GM21619 (cell line): Measurements from ENCODE around the gene ALLC.
"Not testable (repeated sequence)": the region's sequence is repeated elsewhere in the genome, so short reads cannot be mapped to it uniquely, and the experiment has no call there.

Experiments used
- ATAC-seq: cut with Tn5 transposase; IDR thresholded peaks from one replicate; pipeline ENCODE4 v1.9.1; 2021; ENCODE audit not compliant: unreplicated experiment

ALLC gene

DNA sequence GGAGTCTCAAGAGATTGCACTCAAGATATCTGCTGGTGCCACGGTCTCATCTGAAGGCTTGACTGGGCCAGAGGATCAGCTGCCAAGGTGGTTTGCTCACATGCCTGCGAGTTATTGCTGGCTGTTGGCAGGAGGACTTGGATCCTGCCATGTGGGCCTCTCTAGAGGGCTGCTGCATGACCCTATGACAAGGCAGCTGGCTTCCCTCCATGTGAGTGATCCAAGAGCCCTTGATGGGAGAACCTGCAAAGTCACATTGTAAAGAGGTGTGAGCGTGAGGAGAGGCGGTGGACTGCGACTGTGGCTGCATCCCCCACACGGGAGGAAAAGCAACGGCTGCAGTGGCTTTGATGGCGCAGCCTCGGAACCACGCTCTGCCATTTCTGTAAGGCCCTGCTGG lies 4.0 kb upstream of the ALLC start:
- no peak for ATAC-seq

GRCh38 chr2:3654531-3655225 lies 3.3 kb upstream of the ALLC start:
- ATAC-seq = no peak

DNA sequence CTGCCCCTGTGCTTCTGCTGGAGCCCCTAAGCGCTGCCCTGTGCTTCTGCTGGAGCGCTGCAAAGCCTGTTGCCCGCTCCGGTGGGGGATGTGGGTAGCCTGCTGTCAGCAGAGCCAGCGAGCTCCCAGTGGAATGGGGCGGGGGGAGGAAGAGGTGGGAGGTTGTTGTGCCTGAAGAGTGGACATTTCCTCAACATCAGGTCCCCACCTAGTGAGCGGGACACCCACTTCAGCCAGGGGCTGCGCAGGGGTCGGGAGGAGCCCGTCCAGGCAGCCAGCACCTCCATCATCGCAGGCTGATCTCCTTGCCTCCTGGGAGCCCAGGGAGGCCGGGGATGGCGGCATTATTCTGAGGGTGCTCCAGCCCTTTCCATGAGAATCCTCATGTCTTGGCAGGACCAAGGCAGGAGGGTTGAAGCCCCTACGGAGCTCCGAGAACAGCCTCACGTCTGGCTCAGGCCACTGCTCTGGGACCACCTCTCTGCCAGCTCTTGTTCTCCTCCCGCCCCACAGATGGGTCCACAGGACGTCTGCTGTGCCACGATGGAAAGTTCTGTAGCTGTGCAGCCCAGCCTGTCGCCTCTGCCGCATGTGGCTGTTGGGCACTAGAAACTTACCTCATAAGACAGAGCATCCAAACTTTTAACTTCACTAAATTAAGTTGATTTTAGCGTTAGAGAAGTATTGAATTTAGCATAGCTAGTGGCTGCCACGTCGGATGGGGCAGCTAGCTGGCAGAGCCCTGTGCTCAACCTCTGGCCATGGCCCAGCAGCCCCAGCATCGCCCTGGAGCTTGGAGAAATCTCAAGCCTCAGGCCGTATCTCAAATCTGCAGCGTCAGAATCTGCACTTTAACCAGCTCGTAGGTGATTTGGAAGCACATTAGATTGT lies 1.9 kb upstream of the ALLC start:
- no peak for ATAC-seq

DNA sequence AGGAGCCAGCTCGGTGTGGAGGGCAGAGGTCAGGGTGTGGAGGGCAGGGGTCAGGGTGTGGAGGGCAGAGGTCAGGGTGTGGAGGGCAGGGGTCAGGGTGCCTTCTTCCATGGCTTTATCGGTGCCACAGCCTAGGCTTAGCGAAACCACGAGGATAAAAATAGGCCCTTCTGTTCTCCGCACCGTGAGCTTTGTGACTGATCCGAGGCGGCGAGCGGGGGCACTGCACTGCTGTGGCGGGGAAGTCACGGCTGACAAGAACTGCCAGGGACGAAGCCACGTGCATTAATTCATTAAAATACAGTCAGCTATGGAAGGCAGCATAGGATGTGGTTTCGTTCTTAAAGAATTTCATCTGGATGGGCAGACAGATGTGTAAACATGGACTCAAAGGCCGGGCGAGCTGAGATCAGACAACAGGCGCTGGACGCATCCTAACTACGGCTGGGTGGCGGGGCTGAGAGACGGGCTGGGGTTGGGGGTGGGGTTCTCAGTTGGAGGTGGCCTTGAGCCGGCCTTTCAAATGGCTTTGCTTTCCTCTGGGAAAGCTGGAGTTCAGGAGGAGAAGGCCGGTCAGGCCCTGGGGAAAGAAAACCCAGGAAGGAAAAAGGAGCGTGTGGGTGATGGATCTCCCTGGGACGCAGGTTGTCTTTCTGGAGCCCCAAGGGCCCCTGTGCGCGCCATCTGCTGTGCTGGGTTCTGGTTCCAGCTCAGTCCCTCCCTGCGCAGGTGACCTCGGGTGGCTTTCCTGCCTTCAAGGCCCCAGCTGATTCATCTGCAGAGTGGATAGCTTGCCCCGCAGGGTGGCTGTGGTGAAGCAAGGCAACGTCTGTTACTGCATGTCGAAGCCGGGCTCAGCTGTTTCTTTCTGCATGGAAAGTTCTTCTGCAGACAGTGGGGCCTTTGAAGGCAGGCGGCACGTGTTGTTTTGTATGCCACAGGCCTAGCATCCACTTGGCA lies 958 bp upstream of the ALLC start:
- no peak for ATAC-seq

DNA sequence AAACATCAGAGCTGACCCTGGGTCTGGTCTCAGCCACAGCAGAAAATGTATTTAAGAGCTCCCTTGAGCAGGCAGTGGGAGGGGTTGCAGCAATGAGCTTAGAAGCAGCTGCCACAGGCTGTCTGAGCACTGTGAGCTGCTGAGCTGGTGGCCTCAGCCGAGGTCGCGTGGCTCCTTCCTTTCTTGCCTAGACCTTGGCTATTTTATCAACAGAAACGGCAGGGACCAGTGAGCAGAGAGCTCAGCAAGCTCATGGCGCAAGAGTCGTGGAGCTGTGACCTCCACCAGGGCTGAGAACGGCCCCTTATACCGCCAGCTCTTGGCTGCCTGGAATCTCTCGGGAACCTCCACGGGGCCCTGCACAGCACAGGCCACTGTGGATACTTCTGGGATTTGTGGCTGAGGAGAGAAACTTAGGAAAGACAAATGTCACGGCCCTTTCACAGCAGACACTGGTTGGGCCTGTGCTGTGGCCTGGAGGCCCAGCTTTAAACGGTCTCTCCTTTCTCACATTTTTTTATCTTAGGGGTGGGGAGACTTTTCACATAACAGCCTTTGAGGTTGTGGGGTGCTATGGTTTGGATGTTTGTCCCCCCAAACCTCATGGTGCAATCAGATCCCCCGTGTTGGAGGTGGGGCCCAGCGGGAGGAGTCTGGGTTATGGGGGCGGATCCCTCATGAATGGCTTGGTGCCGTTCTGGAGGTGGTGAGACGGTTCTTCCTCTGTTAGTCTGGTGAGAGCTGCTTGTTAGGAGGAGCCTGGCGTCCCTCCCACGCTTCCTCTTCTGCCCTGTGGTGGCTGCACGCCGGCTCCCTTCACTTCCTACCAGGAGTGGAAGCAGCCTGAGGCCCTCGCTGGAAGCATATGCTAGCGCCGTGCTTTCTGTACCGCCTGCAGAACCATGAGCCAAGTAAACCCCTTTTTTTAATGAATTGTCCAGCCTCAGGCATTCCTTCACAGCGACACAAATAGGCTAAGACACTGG lies 1.7 kb downstream of the ALLC start:
- no peak for ATAC-seq

DNA sequence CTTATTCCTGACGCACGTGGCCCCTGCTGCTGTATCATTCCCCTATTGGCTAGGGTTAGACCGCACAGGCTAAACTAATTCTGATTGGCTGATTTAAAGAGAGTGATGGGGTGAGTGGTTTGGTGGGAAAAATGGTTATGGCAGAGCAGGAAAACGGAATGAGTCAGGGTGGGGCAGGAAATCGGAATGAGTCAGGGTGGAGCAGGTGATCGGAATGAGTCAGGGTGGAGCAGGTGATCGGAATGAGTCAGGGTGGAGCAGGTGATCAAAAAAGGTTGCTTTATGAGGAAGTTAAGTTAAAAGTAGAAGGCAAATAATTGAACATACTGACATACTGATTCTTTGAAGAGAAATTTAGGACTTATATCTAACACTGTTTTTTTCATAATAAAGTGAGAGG lies 2.6 kb downstream of the ALLC start:
- not testable (repeated sequence) for ATAC-seq

GRCh38 chr2:3661149-3661660 lies 3.2 kb downstream of the ALLC start:
- no peak for ATAC-seq

GRCh38 chr2:3662239-3662638 lies 4.2 kb downstream of the ALLC start:
- no peak for ATAC-seq

GRCh38 chr2:3664118-3664517 lies 6.1 kb downstream of the ALLC start:
- no peak for ATAC-seq

DNA sequence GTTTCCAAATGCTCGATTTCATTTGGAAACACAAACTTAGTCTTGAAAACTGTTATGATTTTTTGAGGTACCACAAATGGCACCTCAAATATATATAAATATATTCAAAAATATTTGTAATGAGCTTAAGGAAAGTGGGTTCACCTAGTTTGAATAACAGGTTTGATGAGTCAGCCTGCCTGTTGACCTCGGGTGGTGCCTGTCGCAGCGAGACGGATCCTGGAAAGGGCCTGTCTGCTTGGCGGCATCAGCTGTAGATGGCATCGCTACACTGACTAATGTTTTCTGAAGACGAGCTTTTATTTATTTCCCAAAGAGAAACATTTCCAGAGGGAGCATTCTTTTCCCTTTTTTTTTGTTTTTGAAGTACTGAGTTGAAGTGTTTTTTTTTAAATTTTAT lies 6.9 kb downstream of the ALLC start:
- no peak for ATAC-seq

DNA sequence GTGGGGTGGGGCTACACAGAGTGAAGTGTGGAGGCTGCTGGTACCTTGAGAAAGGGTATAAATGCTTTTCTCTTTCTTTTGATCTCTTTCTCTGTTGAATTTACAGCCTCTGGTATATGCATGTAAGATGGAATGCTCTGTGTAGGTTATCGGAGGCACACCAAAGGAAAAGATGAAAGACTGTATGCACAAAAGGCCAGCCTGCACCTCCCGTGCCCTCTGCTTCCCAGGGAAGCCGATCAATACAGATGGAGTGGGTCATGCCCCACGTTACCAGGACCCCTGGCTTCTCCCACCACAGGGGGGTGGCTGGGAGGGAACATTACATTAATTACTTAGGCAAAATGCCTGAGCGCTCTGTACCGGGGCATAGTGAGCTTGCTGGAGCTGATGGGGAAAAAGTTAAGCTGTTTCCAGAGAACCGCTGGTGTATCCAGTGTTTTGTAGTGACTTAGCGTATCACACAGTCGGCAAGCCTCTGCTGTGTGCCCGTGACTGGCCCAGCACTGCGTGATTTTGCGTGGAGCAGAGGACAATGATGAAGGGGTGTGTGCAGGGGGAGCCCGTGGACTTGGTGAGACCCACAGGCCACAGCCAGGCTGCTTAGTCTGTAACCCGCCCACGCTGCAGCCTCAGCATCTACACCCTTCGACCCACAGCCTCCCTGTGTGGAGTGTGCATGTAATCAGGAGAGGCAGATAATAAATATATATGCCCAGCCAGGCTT lies 8.0 kb downstream of the ALLC start:
- no peak for ATAC-seq

DNA sequence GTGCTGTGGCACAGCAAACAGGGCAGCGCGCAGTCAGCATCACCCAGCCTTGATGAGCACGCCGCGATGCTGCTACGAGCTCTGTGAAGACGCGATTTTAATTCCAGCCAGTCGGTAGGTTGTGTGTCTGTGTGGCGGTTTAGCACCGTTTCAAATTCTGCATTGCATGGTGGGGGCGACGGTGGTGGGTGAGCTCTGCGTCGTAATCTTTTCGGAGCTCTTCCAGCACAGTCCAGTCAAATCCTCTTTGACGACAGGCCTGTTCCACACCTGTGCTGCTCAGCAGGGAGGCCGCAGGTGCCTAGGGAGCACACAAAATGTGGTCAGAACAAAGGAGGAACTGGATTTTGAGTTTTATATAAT lies 8.6 kb downstream of the ALLC start:
- ATAC-seq = no peak

- ATAC-seq = no peak
Measured at GRCh38 chr2:3667151-3667631, 9.2 kb downstream of the ALLC start.

DNA sequence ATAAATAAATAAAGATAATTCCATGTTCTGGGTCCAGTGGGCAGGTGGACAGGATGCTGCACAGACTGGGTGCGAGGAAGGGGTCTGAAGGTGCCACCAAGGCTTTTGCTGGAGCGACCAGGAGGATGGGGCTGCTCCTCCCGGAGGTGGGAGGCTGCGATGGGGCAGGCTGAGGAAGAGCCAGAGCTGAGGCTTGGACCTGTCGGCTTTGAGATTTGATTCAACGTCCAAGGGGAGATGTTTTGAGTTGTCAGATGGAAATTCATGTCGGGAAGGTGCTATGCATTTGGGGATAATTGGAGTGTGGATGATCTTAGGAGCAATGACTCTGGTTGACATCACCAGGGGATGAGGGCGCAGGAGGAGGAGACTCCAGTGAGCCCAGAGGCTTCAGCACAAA lies 11.7 kb downstream of the ALLC start:
- no peak for ATAC-seq

DNA sequence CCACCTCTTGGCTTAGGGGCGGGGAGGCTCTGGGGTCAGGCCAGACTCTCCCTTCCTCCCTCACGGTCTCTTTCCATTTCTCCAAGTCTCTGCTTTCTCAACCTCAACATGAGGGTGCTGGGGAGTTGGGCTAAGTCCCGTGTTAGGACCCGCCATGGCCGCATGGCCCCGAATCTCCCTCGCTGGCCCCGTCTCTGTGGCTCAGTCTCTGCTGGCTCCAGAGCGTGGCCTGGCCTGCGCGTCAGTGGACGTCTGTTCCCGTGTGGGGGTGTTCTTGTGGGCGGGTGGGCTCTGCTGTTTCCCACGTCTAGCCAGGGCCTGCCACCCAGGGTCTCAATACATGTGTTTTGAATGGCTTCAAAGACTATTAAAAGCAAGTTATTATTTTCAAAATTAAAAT lies 12.4 kb downstream of the ALLC start:
- no peak for ATAC-seq

DNA sequence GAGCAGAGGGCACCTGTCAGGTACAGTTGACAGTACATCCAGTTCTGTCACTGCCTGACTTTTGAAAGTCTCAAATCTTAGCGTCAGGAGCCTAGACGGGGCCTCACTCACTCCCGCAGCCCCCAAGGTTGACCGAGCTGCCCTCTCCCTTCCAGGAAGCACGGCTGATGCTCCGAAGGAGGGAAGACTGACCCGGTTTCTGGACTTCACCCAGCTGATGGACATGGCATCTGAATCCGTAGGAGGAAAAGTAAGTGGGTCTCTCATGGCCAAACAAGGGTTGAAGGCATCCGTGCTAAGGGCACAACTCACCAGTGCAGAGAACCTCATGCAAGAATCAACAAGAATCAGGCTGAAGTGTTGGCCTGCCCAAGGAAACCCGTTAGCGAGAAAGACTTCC lies 12.9 kb downstream of the ALLC start:
- no peak for ATAC-seq

- no peak for ATAC-seq
Measured at GRCh38 chr2:3672861-3673678, 15.1 kb downstream of the ALLC start.
